ENCODE results near the gene NLK. TPM values are rescaled to one million over a fixed set of nuclear protein-coding genes. Genes with fewer than 3 reads are reported as not detected.

NLK gene
- total RNA-seq, 1 experiment from 2014 or later = 28.0 TPM

GRCh38 chr17:28136923-28137322 lies 94.4 kb downstream of the NLK start:
- BruUV-seq (replicated peaks) = no TSS peak
- intact Hi-C loops (cut with micrococcal nuclease; ENCODE audit: unreplicated experiment) (no loop called here), in situ Hi-C loops (cut with HindIII; ENCODE audit: low pct_unique_long_range_greater_than_20kb, low sequenced_read_pairs) (no loop called here)
- ChIA-PET POLR2A (interaction anchor here (0.7 kb wide), 1 partner anchor 60 kb away, joined by 13 read pairs; no protein-coding TSS in a partner anchor), CTCF (no interaction called here)
- DNase-seq (ENCODE audit: low read depth, low spot score) = no peak
- Histone ChIP-seq H3K27me3 (ENCODE audit: control insufficient read depth, insufficient read depth, low read length) (no peaks in the 10 kb centered on the region), H3K27ac (ENCODE audit: low read length) (no peak overlapping the region), H3K4me3 (ENCODE audit: low read depth in 2 of 2, low read length in 2 of 2) (no peak overlapping the region), H3K9me3 (ENCODE audit: control insufficient read depth, insufficient read depth, low read depth, low read length) (no peaks in the 10 kb centered on the region), H3K36me3 (ENCODE audit: control insufficient read depth, insufficient read depth, low read length) (peaks cover 8% of the 10 kb centered on the region), H3K4me1 (ENCODE audit: control insufficient read depth, insufficient read depth, low read length) (no peaks in the 10 kb centered on the region)
- no peak for ATAC-seq
- TF ChIP-seq POLR2AphosphoS5 (IDR thresholded peaks at IDR 0.05; ENCODE audit: low read depth, low read length) (no peak), REST (IDR thresholded peaks at IDR 0.05; ENCODE audit: insufficient read depth in 1 of 2, low read depth in 2 of 2, low read length in 1 of 2) (no peak)

DNA sequence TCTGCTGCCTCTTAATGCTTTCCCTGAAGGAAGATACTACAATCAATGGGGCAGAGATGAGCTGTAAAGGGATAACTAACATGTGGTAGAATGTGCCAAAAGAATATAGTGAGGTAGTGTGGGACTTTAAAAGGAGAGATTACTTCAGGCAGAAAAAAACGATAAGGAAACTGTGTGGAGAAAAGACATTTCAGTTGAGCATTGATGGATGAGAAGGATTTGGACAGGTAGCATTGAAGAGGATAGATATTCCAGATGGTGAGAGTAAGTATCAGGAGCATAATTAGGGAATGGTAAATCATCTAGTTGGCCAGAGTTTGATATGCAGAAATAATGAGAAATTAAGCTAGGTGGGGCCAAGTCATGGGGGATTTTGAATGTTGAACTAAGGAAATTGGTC lies 97.3 kb downstream of the NLK start:
- intact Hi-C loops (cut with micrococcal nuclease; ENCODE audit: unreplicated experiment) = no loop called here
- POLR2A ChIA-PET = interaction anchor here (0.6 kb wide), 1 partner anchor 98 kb away, joined by 4 read pairs; no protein-coding TSS in a partner anchor

More for the DNA sequence above, 97.3 kb downstream of the NLK start:
- H3K36me3 ChIP-seq (ENCODE audit: control insufficient read depth, insufficient read depth, low read length) = no peaks in the 10 kb centered on the region; the same call in 1 of the 2 replicates
- DNase-seq (ENCODE audit: low read depth, low spot score) (no peak), ATAC-seq (no peak)
- TF ChIP-seq SIN3A (IDR thresholded peaks at IDR 0.05; ENCODE audit: borderline replicate concordance, insufficient read depth, low read depth, low read length) (no peak), POLR2AphosphoS5 (IDR thresholded peaks at IDR 0.05; ENCODE audit: low read depth, low read length) (no peak), REST (IDR thresholded peaks at IDR 0.05; ENCODE audit: insufficient read depth in 1 of 2, low read depth in 2 of 2, low read length in 1 of 2) (no peak), TCF7L2 (IDR thresholded peaks at IDR 0.05; ENCODE audit: low read depth, low read length) (no peak)
- TF ChIP-seq, protein P1, sequence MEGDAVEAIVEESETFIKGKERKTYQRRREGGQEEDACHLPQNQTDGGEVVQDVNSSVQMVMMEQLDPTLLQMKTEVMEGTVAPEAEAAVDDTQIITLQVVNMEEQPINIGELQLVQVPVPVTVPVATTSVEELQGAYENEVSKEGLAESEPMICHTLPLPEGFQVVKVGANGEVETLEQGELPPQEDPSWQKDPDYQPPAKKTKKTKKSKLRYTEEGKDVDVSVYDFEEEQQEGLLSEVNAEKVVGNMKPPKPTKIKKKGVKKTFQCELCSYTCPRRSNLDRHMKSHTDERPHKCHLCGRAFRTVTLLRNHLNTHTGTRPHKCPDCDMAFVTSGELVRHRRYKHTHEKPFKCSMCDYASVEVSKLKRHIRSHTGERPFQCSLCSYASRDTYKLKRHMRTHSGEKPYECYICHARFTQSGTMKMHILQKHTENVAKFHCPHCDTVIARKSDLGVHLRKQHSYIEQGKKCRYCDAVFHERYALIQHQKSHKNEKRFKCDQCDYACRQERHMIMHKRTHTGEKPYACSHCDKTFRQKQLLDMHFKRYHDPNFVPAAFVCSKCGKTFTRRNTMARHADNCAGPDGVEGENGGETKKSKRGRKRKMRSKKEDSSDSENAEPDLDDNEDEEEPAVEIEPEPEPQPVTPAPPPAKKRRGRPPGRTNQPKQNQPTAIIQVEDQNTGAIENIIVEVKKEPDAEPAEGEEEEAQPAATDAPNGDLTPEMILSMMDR (IDR thresholded peaks at IDR 0.05) = no peak
- no peak overlapping the region for H3K4me3 ChIP-seq (ENCODE audit: low read depth in 2 of 2, low read length in 2 of 2)
- no peaks in the 10 kb centered on the region for H3K9me3 ChIP-seq (ENCODE audit: control insufficient read depth, insufficient read depth, low read depth, low read length)
- BruUV-seq (replicated peaks) = no TSS peak
- H3K27ac ChIP-seq (ENCODE audit: low read length) = no peak overlapping the region
- in situ Hi-C loops (cut with HindIII; ENCODE audit: low pct_unique_long_range_greater_than_20kb, low sequenced_read_pairs) = no loop called here
- no peaks in the 10 kb centered on the region for H3K27me3 ChIP-seq (ENCODE audit: control insufficient read depth, insufficient read depth, low read length)
- no peaks in the 10 kb centered on the region for H3K4me1 ChIP-seq (ENCODE audit: control insufficient read depth, insufficient read depth, low read length)
- CTCF ChIA-PET = no interaction called here
